Fibroblast of peridontal ligament (primary cell): ENCODE measurements around the gene DNAJB11.
"Not testable (repeated sequence)": the region's sequence is repeated elsewhere in the genome, so short reads cannot be mapped to it uniquely, and the experiment has no call there.

Experiments used
- DNase-seq: peaks from one replicate; pipeline ENCODE4 v3.0.0-alpha.2; 2010; ENCODE audit errors: extremely low read depth

The DNAJB11 gene

GRCh38 chr3:186552408-186553031, 18.0 kb upstream of the DNAJB11 start:
- no peak for DNase-seq

GRCh38 chr3:186564586-186564985, 5.9 kb upstream of the DNAJB11 start:
- no peak for DNase-seq

- peak; percentile 14 for DNase-seq
Measured at GRCh38 chr3:186566772-186567071, 3.8 kb upstream of the DNAJB11 start.

GRCh38 chr3:186567072-186567921, 3.2 kb upstream of the DNAJB11 start, which contains the start of gene TBCCD1:
Gene TBCCD1, minus strand, starts transcription at chr3:186567339. Its CDS starts 3,010 bp downstream, at chr3:186564329.
- DNase-seq, result peak; percentile 82

GRCh38 chr3:186569361-186569760, 1.2 kb upstream of the DNAJB11 start:
- not testable (repeated sequence) for DNase-seq

GRCh38 chr3:186569779-186570095, 783 bp upstream of the DNAJB11 start:
- DNase-seq, result no peak

GRCh38 chr3:186570941-186571643, 572 bp downstream of the DNAJB11 start:
- no peak for DNase-seq

- no peak for DNase-seq
Measured at GRCh38 chr3:186571644-186572013, 1.1 kb downstream of the DNAJB11 start.

- DNase-seq, result no peak
Measured at GRCh38 chr3:186577521-186577920, 7.0 kb downstream of the DNAJB11 start.

- DNase-seq, result no peak
Measured at GRCh38 chr3:186580785-186581184, 10.3 kb downstream of the DNAJB11 start.

GRCh38 chr3:186582541-186582940, 12.0 kb downstream of the DNAJB11 start:
- no peak for DNase-seq

GRCh38 chr3:186583831-186584230, 13.3 kb downstream of the DNAJB11 start:
- peak; percentile 36 for DNase-seq

- DNase-seq, result not testable (repeated sequence)
Measured at GRCh38 chr3:186586245-186586644, 15.7 kb downstream of the DNAJB11 start.

GRCh38 chr3:186587183-186587582, 16.7 kb downstream of the DNAJB11 start:
- DNase-seq, result no peak

- DNase-seq, result no peak
Measured at GRCh38 chr3:186588632-186589031, 18.1 kb downstream of the DNAJB11 start.

- DNase-seq, result peak; percentile 47
Measured at GRCh38 chr3:186589121-186589520, 18.6 kb downstream of the DNAJB11 start.

- no peak for DNase-seq
Measured at GRCh38 chr3:186589856-186590579, 19.5 kb downstream of the DNAJB11 start.

GRCh38 chr3:186590580-186591295, 20.2 kb downstream of the DNAJB11 start:
- no peak for DNase-seq

GRCh38 chr3:186592682-186593081, 22.2 kb downstream of the DNAJB11 start:
- DNase-seq, result no peak

- DNase-seq, result no peak
Measured at GRCh38 chr3:186593862-186594261, 23.3 kb downstream of the DNAJB11 start.

GRCh38 chr3:186594591-186595113, 24.1 kb downstream of the DNAJB11 start:
- DNase-seq, result no peak
